Measurements from ENCODE around the gene TAPBPL.
"Not testable (repeated sequence)": the region's sequence is repeated elsewhere in the genome, so short reads cannot be mapped to it uniquely, and the experiment has no call there.

The TAPBPL gene

GRCh38 chr12:6462234-6462995 lies 10.6 kb downstream of the TAPBPL start:
- no peak for DNase-seq

GRCh38 chr12:6463216-6463615 lies 11.4 kb downstream of the TAPBPL start:
- no peak for DNase-seq

- no peak for DNase-seq
These were observed 12.0 kb downstream of the TAPBPL start for GRCh38 chr12:6463858-6464257.

- DNase-seq = no peak
These were observed 12.7 kb downstream of the TAPBPL start for GRCh38 chr12:6464531-6464930.

- DNase-seq = peak in 1 of 2 donors; percentile 57
These were observed 13.8 kb downstream of the TAPBPL start for GRCh38 chr12:6465467-6466183.

GRCh38 chr12:6466184-6466573 lies 14.3 kb downstream of the TAPBPL start:
- no peak for DNase-seq

GRCh38 chr12:6466751-6467150 lies 14.9 kb downstream of the TAPBPL start:
- DNase-seq = not testable (repeated sequence)

- DNase-seq = not testable (repeated sequence)
These were observed 15.9 kb downstream of the TAPBPL start for GRCh38 chr12:6467571-6468282.

- DNase-seq = no peak
These were observed 16.4 kb downstream of the TAPBPL start for GRCh38 chr12:6468283-6468575.

- no peak for DNase-seq
These were observed 17.2 kb downstream of the TAPBPL start for GRCh38 chr12:6469092-6469491.

GRCh38 chr12:6469609-6470374 lies 17.9 kb downstream of the TAPBPL start:
- no peak for DNase-seq

- DNase-seq = peak; percentile 93 to 97
These were observed 18.7 kb downstream of the TAPBPL start, which contains the start of gene VAMP1 for GRCh38 chr12:6470375-6471163. Gene VAMP1 (minus strand): TSS chr12:6470677. CDS start chr12:6470531, 146 bp downstream.

GRCh38 chr12:6471989-6472360 lies 20.1 kb downstream of the TAPBPL start:
- DNase-seq = no peak

- no peak for DNase-seq
These were observed 20.6 kb downstream of the TAPBPL start for GRCh38 chr12:6472491-6472890.

GRCh38 chr12:6475233-6475975 lies 23.6 kb downstream of the TAPBPL start:
- not testable (repeated sequence) for DNase-seq

- no peak for DNase-seq
These were observed 24.6 kb downstream of the TAPBPL start for GRCh38 chr12:6476489-6476888.

GRCh38 chr12:6477601-6478377 lies 25.9 kb downstream of the TAPBPL start:
- DNase-seq = not testable (repeated sequence)

- no peak for DNase-seq
These were observed 26.6 kb downstream of the TAPBPL start for GRCh38 chr12:6478416-6478815.

- no peak for DNase-seq
These were observed 36.4 kb downstream of the TAPBPL start for GRCh38 chr12:6488240-6488639.

- DNase-seq = no peak
These were observed 37.6 kb downstream of the TAPBPL start for GRCh38 chr12:6489449-6489848.

- not testable (repeated sequence) for DNase-seq
These were observed 38.8 kb downstream of the TAPBPL start for GRCh38 chr12:6490673-6491072.

All from bone marrow (tissue), 2 donors.